ENCODE data around the gene WWTR1.

DNA sequence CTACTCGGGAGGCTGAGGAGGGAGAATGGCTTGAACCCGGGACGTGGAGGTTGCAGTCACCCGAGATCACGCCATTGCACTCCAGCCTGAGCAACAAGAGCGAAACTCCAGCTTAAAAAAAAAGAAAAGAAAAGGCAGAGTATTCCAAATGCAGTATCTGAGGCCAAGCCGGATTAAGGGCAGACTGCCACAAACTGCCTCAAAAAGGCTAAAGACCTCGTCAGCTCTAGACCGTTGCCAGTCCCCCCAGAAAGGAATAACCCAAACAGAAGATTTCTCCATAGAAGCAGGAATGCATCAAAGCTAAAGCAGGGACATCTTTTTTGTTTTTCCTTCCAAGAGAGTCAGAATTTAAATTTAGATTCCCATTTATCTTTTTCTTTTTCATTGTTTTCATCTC, 110.4 kb downstream of the WWTR1 start:
- no peak for TF ChIP-seq TAF1 (IDR thresholded peaks at IDR 0.05; ENCODE audit: borderline replicate concordance, low read depth, low read length)
- no peak for TF ChIP-seq POLR2AphosphoS5 (IDR thresholded peaks at IDR 0.05; ENCODE audit: low read depth, low read length)
- TF ChIP-seq POLR2A (IDR thresholded peaks at IDR 0.05; ENCODE audit: low read depth, low read length), result no peak

Data from GM12892 (cell line).